SH-SY5Y (cell line): Measurements from ENCODE around the gene PLK5.

Experiments
- GATA2 ChIP-seq: IDR thresholded peaks from 2 replicates; pipeline ENCODE4 v1.6.1; 2011; ENCODE audit warnings: mild to moderate bottlenecking, low read depth, low read length
- GATA3 ChIP-seq: IDR thresholded peaks from 2 replicates; pipeline ENCODE4 v1.6.1; 2011; ENCODE audit warnings: low read depth, mild to moderate bottlenecking, low read length, moderate library complexity

The PLK5 gene

GRCh38 chr19:1509602-1510441 lies 14.1 kb upstream of the PLK5 start:
- no peak for TF ChIP-seq GATA2
- TF ChIP-seq GATA3, result no peak

GRCh38 chr19:1510442-1510806 lies 13.5 kb upstream of the PLK5 start:
- TF ChIP-seq GATA3 (no peak), GATA2 (no peak)

- no peak for TF ChIP-seq GATA3
- TF ChIP-seq GATA2, result no peak
These were observed 13.1 kb upstream of the PLK5 start for GRCh38 chr19:1510807-1511206.

- TF ChIP-seq GATA3 (no peak), GATA2 (no peak)
These were observed 12.3 kb upstream of the PLK5 start for GRCh38 chr19:1511318-1512317.

- TF ChIP-seq GATA2 (no peak), GATA3 (no peak)
These were observed 11.0 kb upstream of the PLK5 start, which contains the start of gene ADAMTSL5 for GRCh38 chr19:1512671-1513498. Gene ADAMTSL5 (minus strand): TSS chr19:1513019. CDS start chr19:1510943, 2,076 bp downstream.

GRCh38 chr19:1513499-1514294 lies 10.2 kb upstream of the PLK5 start:
- TF ChIP-seq GATA3, result no peak
- no peak for TF ChIP-seq GATA2

- no peak for TF ChIP-seq GATA2
- TF ChIP-seq GATA3, result no peak
These were observed 9.6 kb upstream of the PLK5 start for GRCh38 chr19:1514295-1514661.

- TF ChIP-seq GATA2, result no peak
- TF ChIP-seq GATA3, result no peak
These were observed 8.7 kb upstream of the PLK5 start for GRCh38 chr19:1514986-1515721.

- TF ChIP-seq GATA3 (no peak), GATA2 (no peak)
These were observed 7.5 kb upstream of the PLK5 start for GRCh38 chr19:1516395-1516753.

GRCh38 chr19:1518471-1518870 lies 5.4 kb upstream of the PLK5 start:
- TF ChIP-seq GATA3 (no peak), GATA2 (no peak)

- no peak for TF ChIP-seq GATA3
- TF ChIP-seq GATA2, result no peak
These were observed 3.6 kb upstream of the PLK5 start for GRCh38 chr19:1520203-1520780.

- TF ChIP-seq GATA2 (no peak), GATA3 (no peak)
These were observed 2.2 kb upstream of the PLK5 start for GRCh38 chr19:1521636-1522035.

- no peak for TF ChIP-seq GATA2
- no peak for TF ChIP-seq GATA3
These were observed 1.8 kb upstream of the PLK5 start for GRCh38 chr19:1522061-1522460.
